Ectodermal cell (in vitro differentiated cells): ENCODE data around the gene MPP7. TPM values are rescaled to one million over a fixed set of nuclear protein-coding genes. Genes with fewer than 3 reads are reported as not detected.
"Not testable (repeated sequence)": the region's sequence is repeated elsewhere in the genome, so short reads cannot be mapped to it uniquely, and the experiment has no call there.

Experiments used
- H3K27ac ChIP-seq: 2 replicates; pipeline ENCODE4 v1.7.0; 2013; ENCODE audit warnings: mild to moderate bottlenecking, low read depth, low read length; ENCODE audit not compliant: insufficient read depth, poor library complexity, severe bottlenecking
- H3K27me3 ChIP-seq: 2 replicates; pipeline ENCODE4 v1.7.0; 2013; ENCODE audit warnings: mild to moderate bottlenecking, low read length; ENCODE audit not compliant: insufficient read depth, control insufficient read depth, poor library complexity, severe bottlenecking
- H3K36me3 ChIP-seq: one replicate; pipeline ENCODE4 v1.7.0; 2013; ENCODE audit warnings: low read length; ENCODE audit not compliant: control insufficient read depth, insufficient read depth
- H3K4me1 ChIP-seq: one replicate; pipeline ENCODE4 v1.7.0; 2013; ENCODE audit warnings: low read length; ENCODE audit not compliant: control insufficient read depth, insufficient read depth
- H3K4me3 ChIP-seq: 2 replicates; pipeline ENCODE4 v1.7.0; 2013; ENCODE audit warnings: low read depth, low read length, control low read depth; ENCODE audit not compliant: insufficient read depth
- H3K9me3 ChIP-seq: 2 replicates; pipeline ENCODE4 v1.7.0; 2013; ENCODE audit warnings: mild to moderate bottlenecking, low read length, moderate library complexity; ENCODE audit not compliant: control insufficient read depth
- WGBS, 2 experiments: methylation state at CpG; one replicate each; pipeline ENCODE4 v1.1.7; 2013; ENCODE audit warnings: missing lambda C conversion rate in 2 of 2; 5-methylcytosine and 5-hydroxymethylcytosine counted together
- polyA plus RNA-seq, 4 experiments: library from polyadenylated mRNA; stranded (reverse); fragments of 50-300 nt; gene quantifications; one replicate each; pipeline ENCODE4 v1.2.3, GENCODE V29; 2013

Gene MPP7
- 6.6 TPM for polyA plus RNA-seq (2013, experiment 1 of 4)
- polyA plus RNA-seq (2013, experiment 2 of 4) = 5.7 TPM
- 4.2 TPM for polyA plus RNA-seq (2013, experiment 3 of 4)
- polyA plus RNA-seq (2013, experiment 4 of 4) = 4.9 TPM

- peaks cover 39% of the 10 kb centered on the region for H3K27me3 ChIP-seq
- no peaks in the 10 kb centered on the region for H3K4me1 ChIP-seq
- H3K27ac ChIP-seq = peak within 1 kb of the TSS; percentile 90
- peak within 1 kb of the TSS; percentile 68 for H3K4me3 ChIP-seq
- WGBS, 2 experiments = 0% methylated on average over 80 of the region's 80 CpGs
- no peaks in the 10 kb centered on the region for H3K36me3 ChIP-seq
- H3K9me3 ChIP-seq = no peaks in the 10 kb centered on the region
Measured at GRCh38 chr10:28302638-28303488, at the start of gene MPP7. MPP7 (minus strand) TSS chr10:28303064; CDS start chr10:28238604, 64,460 bp downstream.

- Histone ChIP-seq H3K27me3 (no peaks in the 10 kb centered on the region), H3K36me3 (no peaks in the 10 kb centered on the region), H3K27ac (no peak overlapping the region), H3K4me3 (no peak overlapping the region), H3K9me3 (no peaks in the 10 kb centered on the region), H3K4me1 (no peaks in the 10 kb centered on the region)
- WGBS, 2 experiments = 81 to 100% methylated on average over 1 to 2 of the region's 3 CpGs
Measured at GRCh38 chr10:28349892-28350291, 47.0 kb upstream of the MPP7 start.

- 81 to 89% methylated on average over 5 to 6 of the region's 6 CpGs for WGBS, 2 experiments
- no peaks in the 10 kb centered on the region for H3K36me3 ChIP-seq
- no peak overlapping the region for H3K27ac ChIP-seq
- no peaks in the 10 kb centered on the region for H3K4me1 ChIP-seq
- H3K9me3 ChIP-seq = no peaks in the 10 kb centered on the region
- H3K27me3 ChIP-seq = no peaks in the 10 kb centered on the region
- H3K4me3 ChIP-seq = no peak overlapping the region
Measured at GRCh38 chr10:28343987-28344895, 41.4 kb upstream of the MPP7 start.

DNA sequence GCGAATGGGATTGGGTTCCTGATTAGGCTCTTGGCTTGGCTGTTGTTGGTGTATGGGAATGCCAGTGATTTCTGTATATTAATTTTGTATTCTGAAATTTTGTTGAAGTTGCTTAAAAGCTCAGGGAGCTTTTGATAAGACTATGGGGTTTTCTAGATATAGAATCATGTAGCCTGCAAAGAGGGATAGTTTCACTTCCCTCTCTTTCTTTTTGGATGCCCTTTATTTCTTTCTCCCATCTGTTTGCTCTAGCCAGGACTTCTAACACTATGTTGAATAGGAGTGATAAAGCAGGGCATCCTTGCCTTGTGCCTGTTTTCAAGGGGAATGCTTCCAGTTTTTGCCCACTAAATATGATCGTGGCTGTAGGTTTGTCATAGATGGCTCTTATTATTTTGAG lies 40.4 kb upstream of the MPP7 start:
- Histone ChIP-seq H3K9me3 (no peaks in the 10 kb centered on the region), H3K4me1 (no peaks in the 10 kb centered on the region), H3K27ac (no peak overlapping the region), H3K27me3 (no peaks in the 10 kb centered on the region), H3K36me3 (no peaks in the 10 kb centered on the region), H3K4me3 (no peak overlapping the region)
- WGBS, 2 experiments = 97 to 98% methylated on average over 2 of the region's 2 CpGs

DNA sequence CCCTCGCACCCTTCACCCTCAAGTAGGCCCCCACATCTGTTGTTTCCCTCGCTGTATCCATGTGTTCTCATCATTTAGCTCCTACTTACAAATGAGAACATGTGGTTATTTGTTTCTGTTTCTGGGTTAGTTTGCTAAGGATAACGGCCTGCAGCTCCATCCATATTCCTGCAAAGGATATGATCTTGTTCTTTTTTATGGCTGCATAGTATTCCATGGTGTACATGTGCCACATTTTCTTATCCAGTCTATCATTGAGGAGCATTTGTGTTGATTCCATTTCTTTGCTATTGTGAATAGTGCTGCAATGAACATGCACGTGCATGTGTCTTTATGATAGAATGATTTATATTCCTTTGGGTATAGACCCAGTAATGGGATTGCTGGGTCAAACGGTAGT lies 38.8 kb upstream of the MPP7 start:
- not testable (repeated sequence) for H3K27ac ChIP-seq, H3K27me3 ChIP-seq, H3K4me1 ChIP-seq, H3K9me3 ChIP-seq, H3K4me3 ChIP-seq, H3K36me3 ChIP-seq
- WGBS, 2 experiments = 97 to 98% methylated on average over 5 of the region's 5 CpGs

DNA sequence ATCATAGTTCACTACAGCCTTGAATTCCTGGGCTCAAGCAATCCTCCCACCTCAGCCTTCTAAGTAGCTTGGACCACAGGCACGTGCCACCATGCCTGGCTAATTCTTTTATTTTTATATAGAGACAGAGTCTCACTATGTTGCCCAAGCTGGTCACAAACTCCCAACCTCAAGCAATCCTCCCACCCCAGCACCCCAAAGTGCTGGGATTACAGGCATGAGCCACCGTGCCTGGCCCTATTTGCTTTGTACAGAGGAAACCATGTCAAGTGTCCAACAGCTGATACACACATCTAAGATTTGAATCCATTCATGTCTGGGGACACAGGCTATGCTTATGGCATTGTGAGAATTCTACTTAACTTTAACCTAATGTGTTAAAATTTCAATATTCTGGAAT lies 29.9 kb upstream of the MPP7 start:
- no peaks in the 10 kb centered on the region for H3K36me3 ChIP-seq
- H3K27me3 ChIP-seq = no peaks in the 10 kb centered on the region
- H3K4me1 ChIP-seq = no peaks in the 10 kb centered on the region
- H3K27ac ChIP-seq = no peak overlapping the region
- H3K9me3 ChIP-seq = no peaks in the 10 kb centered on the region
- no peak overlapping the region for H3K4me3 ChIP-seq
- 84 to 88% methylated on average over 2 of the region's 2 CpGs for WGBS, 2 experiments

DNA sequence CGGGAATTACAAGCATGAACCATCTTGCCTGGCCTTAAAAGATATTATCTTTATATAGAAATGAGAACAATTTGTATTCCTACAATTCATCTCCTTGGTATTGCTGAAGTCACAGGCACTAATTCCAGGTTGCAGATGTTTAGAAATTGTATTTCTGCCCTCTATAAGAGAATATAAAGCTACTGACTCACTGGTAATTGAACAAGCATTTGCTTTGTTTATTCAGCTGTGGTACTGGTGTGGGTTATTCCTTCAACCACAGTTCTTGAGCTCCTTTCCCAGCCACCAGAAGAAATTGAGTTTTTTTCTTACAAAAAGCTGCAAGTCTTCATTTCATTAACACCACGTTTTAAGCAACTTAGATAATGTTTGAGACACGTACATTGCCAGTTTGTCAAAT lies 29.0 kb upstream of the MPP7 start:
- Histone ChIP-seq H3K9me3 (no peaks in the 10 kb centered on the region), H3K27me3 (no peaks in the 10 kb centered on the region), H3K4me3 (no peak overlapping the region), H3K4me1 (peaks cover 8% of the 10 kb centered on the region), H3K36me3 (no peaks in the 10 kb centered on the region), H3K27ac (no peak overlapping the region)
- WGBS, 2 experiments = 71 to 96% methylated on average over 2 to 3 of the region's 3 CpGs

DNA sequence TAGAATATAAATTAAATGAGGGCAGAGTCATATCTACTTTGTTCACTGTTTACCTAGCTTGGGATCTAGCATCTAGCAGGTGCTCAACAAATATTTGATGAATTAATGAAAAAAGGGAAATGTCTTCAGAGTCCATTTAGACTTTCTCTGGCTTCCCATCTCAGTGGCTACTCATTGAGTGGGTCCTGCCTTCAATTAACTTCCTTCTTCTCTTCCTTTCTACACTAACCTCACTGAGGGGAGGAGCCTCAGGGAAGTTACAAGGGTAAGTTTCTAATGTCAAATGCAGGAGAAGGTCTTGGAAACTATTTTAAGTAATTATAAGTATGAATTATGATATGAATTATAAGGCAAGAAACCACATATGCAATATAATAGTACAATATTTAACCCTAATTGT lies 28.2 kb upstream of the MPP7 start:
- Histone ChIP-seq H3K9me3 (no peaks in the 10 kb centered on the region), H3K27ac (no peak overlapping the region), H3K4me3 (no peak overlapping the region), H3K4me1 (peaks cover 8% of the 10 kb centered on the region), H3K36me3 (no peaks in the 10 kb centered on the region), H3K27me3 (no peaks in the 10 kb centered on the region)

DNA sequence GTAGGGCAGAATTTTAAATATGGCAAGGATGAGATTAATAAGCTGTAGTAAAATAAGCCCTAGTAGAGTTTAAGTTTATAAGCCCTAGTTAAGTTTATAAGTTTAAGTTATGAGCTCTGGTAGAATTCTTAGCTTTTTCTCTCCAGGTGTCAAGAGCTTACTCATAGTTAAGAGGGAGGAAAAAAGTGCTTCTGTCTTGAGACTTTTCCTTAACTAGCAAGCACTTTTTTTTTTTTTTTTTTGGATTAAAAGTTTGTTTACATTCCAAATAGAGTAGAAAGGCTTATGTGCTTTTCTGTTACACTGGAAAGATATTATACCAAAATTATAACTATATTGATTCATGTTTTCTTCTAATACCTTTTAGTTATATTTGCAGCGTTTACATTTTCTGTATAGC lies 25.5 kb upstream of the MPP7 start:
- no peak overlapping the region for H3K4me3 ChIP-seq
- no peaks in the 10 kb centered on the region for H3K9me3 ChIP-seq
- no peaks in the 10 kb centered on the region for H3K27me3 ChIP-seq
- WGBS, 2 experiments = 86% methylated on average over 1 of the region's 1 CpG; no CpG with 5 or more reads in 1 of the 2 experiments
- H3K4me1 ChIP-seq = peaks cover 8% of the 10 kb centered on the region
- H3K27ac ChIP-seq = no peak overlapping the region
- H3K36me3 ChIP-seq = no peaks in the 10 kb centered on the region

DNA sequence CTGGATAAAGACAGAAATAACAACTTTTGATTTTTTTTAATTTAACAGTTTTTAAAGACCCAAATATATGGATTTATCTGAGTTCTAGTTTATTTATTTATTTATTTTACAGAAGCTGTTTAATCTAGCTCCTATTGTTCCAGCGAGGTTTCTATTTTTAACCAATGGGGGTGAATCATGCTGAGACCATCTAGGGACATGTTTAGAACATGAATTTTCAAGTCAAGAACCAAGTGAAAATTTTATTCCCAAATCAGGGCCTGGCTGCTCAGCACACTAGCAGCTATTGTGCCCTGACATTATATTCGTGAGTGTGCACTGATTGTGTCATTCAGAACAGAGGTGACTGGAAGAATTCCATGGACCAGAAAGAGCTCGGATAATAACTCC lies 24.6 kb upstream of the MPP7 start:
- H3K4me3 ChIP-seq = no peak overlapping the region
- no peaks in the 10 kb centered on the region for H3K9me3 ChIP-seq
- no peak overlapping the region for H3K27ac ChIP-seq
- 90 to 92% methylated on average over 3 of the region's 3 CpGs for WGBS, 2 experiments
- no peaks in the 10 kb centered on the region for H3K27me3 ChIP-seq
- peaks cover 8% of the 10 kb centered on the region for H3K4me1 ChIP-seq
- H3K36me3 ChIP-seq = no peaks in the 10 kb centered on the region
